Activated T-cell treated with anti-CD3 and anti-CD28 coated beads, Interleukin-2, amount 50 U/mL, for 72 hours (primary cell): ENCODE data around the gene TMPRSS9. TPM values are rescaled to one million over a fixed set of nuclear protein-coding genes. Genes with fewer than 3 reads are reported as not detected.

Experiments used
- total RNA-seq, 2 donors: library from RNA; stranded (reverse); gene quantifications; one replicate each; pipeline ENCODE4 v1.2.3, GENCODE V29; 2022

Gene TMPRSS9
- total RNA-seq, 2 donors from 2014 or later: 0.19 TPM; not detected in 1

Other genes starting within 250 kb of the TMPRSS9 start
- gene AP3D1, start 208.7 kb upstream of the TMPRSS9 start, total RNA-seq: 100 to 1,000 TPM; 111 to 114 TPM
- gene DOT1L, start 196.3 kb upstream of the TMPRSS9 start, total RNA-seq: 10 to 100 TPM; 50.4 to 55.4 TPM
- 10 to 100 TPM; 67.4 to 92.7 TPM for gene PLEKHJ1, start 123.9 kb upstream of the TMPRSS9 start, total RNA-seq
- 100 to 1,000 TPM; 146 to 147 TPM for gene SF3A2, start 123.4 kb upstream of the TMPRSS9 start, total RNA-seq
- 1 to 10 TPM; 4.6 to 10.0 TPM for gene AMH, start 110.9 kb upstream of the TMPRSS9 start, total RNA-seq
- 1 to 10 TPM in 1 of 2 donors, under 1 TPM in 1; 0.72 to 1.6 TPM for gene JSRP1, start 103.8 kb upstream of the TMPRSS9 start, total RNA-seq
- under 1 TPM in 1 of 2 donors, not detected in 1; 0.09 TPM for gene PEAK3, start 78.1 kb upstream of the TMPRSS9 start, total RNA-seq
- not detected for gene LINGO3, start 52.1 kb upstream of the TMPRSS9 start, total RNA-seq
- gene LSM7, start 31.7 kb upstream of the TMPRSS9 start, total RNA-seq: 10 to 100 TPM; 74.7 to 84.5 TPM
- gene SPPL2B, start 31.6 kb upstream of the TMPRSS9 start, total RNA-seq: 10 to 100 TPM; 52.0 to 55.3 TPM
- gene TIMM13, start 67.3 kb downstream of the TMPRSS9 start, total RNA-seq: 10 to 100 TPM; 51.4 to 54.0 TPM
- gene LMNB2, start 96.7 kb downstream of the TMPRSS9 start, total RNA-seq: 10 to 100 TPM; 72.2 to 76.8 TPM
- 10 to 100 TPM; 84.4 to 84.5 TPM for gene GADD45B, start 115.9 kb downstream of the TMPRSS9 start, total RNA-seq